ENCODE measurements around the gene PIP4K2A. TPM values are rescaled to one million over a fixed set of nuclear protein-coding genes. Genes with fewer than 3 reads are reported as not detected.

The PIP4K2A gene
- total RNA-seq, 6 experiments from 2014 or later, result 50.1 to 67.9 (median 58.9) TPM

GRCh38 chr10:22712956-22713852, 1.2 kb downstream of the PIP4K2A start:
- H3K4me3 Mint-ChIP-seq, result peak overlapping the region; percentile 92

GRCh38 chr10:22712211-22712955, 2.0 kb downstream of the PIP4K2A start:
- H3K27me3 Mint-ChIP-seq (ENCODE audit: insufficient read depth), result no peaks in the 10 kb centered on the region; the same call in 1 of the 2 replicates
- no peak for TF ChIP-seq CTCF (IDR thresholded peaks at IDR 0.05)
- H3K9me3 Mint-ChIP-seq, result no peaks in the 10 kb centered on the region
- H3K36me3 Mint-ChIP-seq (ENCODE audit: low read depth), result no peaks in the 10 kb centered on the region; the same call in 1 of the 2 replicates
- DNase-seq, result peak; percentile 36
- peaks cover 33% of the 10 kb centered on the region for H3K4me1 Mint-ChIP-seq (ENCODE audit: low read depth)
- H3K27ac Mint-ChIP-seq, result peak overlapping the region; percentile 64
- H3K4me3 Mint-ChIP-seq, result peak overlapping the region; percentile 92

More at GRCh38 chr10:22712956-22713852, 1.2 kb downstream of the PIP4K2A start:
- H3K4me1 Mint-ChIP-seq (ENCODE audit: low read depth), result peaks cover 33% of the 10 kb centered on the region
- H3K36me3 Mint-ChIP-seq (ENCODE audit: low read depth), result no peaks in the 10 kb centered on the region
- no peaks in the 10 kb centered on the region; the same call in 1 of the 2 replicates for H3K27me3 Mint-ChIP-seq (ENCODE audit: insufficient read depth)
- no peak for TF ChIP-seq CTCF (IDR thresholded peaks at IDR 0.05)
- peak; percentile 14 for DNase-seq
- H3K27ac Mint-ChIP-seq, result peak overlapping the region; percentile 64
- no peaks in the 10 kb centered on the region for H3K9me3 Mint-ChIP-seq

- H3K4me3 Mint-ChIP-seq, result peak overlapping the region; percentile 92; the same call in 1 of the 2 replicates
- H3K36me3 Mint-ChIP-seq (ENCODE audit: low read depth), result no peaks in the 10 kb centered on the region; the same call in 1 of the 2 replicates
- TF ChIP-seq CTCF (IDR thresholded peaks at IDR 0.05), result no peak
- H3K27me3 Mint-ChIP-seq (ENCODE audit: insufficient read depth), result no peaks in the 10 kb centered on the region; the same call in 1 of the 2 replicates
- no peaks in the 10 kb centered on the region for H3K9me3 Mint-ChIP-seq
- DNase-seq, result no peak
- H3K27ac Mint-ChIP-seq, result no peak overlapping the region
- peaks cover 33% of the 10 kb centered on the region for H3K4me1 Mint-ChIP-seq (ENCODE audit: low read depth)
These were observed 3.0 kb downstream of the PIP4K2A start for GRCh38 chr10:22711373-22711772.

- TF ChIP-seq CTCF (IDR thresholded peaks at IDR 0.05), result no peak
- peaks cover 31% of the 10 kb centered on the region for H3K4me1 Mint-ChIP-seq (ENCODE audit: low read depth)
- no peaks in the 10 kb centered on the region; the same call in 1 of the 2 replicates for H3K27me3 Mint-ChIP-seq (ENCODE audit: insufficient read depth)
- H3K9me3 Mint-ChIP-seq, result no peaks in the 10 kb centered on the region
- no peak overlapping the region; the same call in 1 of the 2 replicates for H3K4me3 Mint-ChIP-seq
- H3K36me3 Mint-ChIP-seq (ENCODE audit: low read depth), result no peaks in the 10 kb centered on the region; the same call in 1 of the 2 replicates
- DNase-seq, result no peak
- H3K27ac Mint-ChIP-seq, result no peak overlapping the region
These were observed 4.1 kb downstream of the PIP4K2A start for GRCh38 chr10:22710139-22710745.

DNA sequence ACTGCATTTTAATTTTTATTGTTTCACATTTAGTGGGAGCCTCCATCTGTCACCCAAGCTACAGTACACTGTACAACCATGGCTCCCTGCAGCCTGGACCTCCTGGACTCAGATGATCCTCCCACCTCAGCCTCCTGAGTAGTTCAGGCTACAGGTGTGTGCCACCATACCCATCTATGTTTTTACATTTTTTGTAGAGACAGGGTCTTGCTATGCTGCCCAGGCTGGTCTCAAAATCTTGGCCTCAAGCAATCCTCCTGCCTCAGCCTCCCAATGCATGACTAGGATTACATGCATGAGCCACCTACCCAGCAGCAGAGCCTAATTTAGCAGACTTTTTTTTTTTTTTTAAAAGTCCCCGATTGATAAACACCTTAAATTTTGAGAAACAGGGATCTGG, 5.6 kb downstream of the PIP4K2A start:
- Mint-ChIP-seq H3K27me3 (ENCODE audit: insufficient read depth) (peaks cover 2% of the 10 kb centered on the region), H3K4me1 (ENCODE audit: low read depth) (peaks cover 28% of the 10 kb centered on the region), H3K27ac (no peak overlapping the region), H3K9me3 (no peaks in the 10 kb centered on the region), H3K4me3 (no peak overlapping the region), H3K36me3 (ENCODE audit: low read depth) (peaks cover 7% of the 10 kb centered on the region)
- no peak for TF ChIP-seq CTCF (IDR thresholded peaks at IDR 0.05)
- DNase-seq, result no peak
